Activated CD8-positive, alpha-beta memory T cell treated with anti-CD3 and anti-CD28 coated beads for 36 hours (primary cell): ENCODE measurements around the gene OR6Q1. TPM values are rescaled to one million over a fixed set of nuclear protein-coding genes. Genes with fewer than 3 reads are reported as not detected.
"Not testable (repeated sequence)": the region's sequence is repeated elsewhere in the genome, so short reads cannot be mapped to it uniquely, and the experiment has no call there.

Source experiments
- CTCF ChIA-PET: fragments of 350-600 bp; sonication (Branson Sonifier 250); formaldehyde crosslinking; loops from one replicate; lab custom pipeline; 2021; ENCODE audit warnings: antibody characterized with exemption; lab: Charles Lee
- POLR2A ChIA-PET: fragments of 350-600 bp; sonication (Branson Sonifier 250); formaldehyde crosslinking; loops from one replicate; lab custom pipeline; 2021; ENCODE audit warnings: antibody characterized with exemption; lab: Charles Lee
- total RNA-seq, 2 experiments: library from RNA; stranded (reverse); gene quantifications; one replicate each; pipeline ENCODE4 v1.2.3, GENCODE V29; 2021

The OR6Q1 gene
- not detected for total RNA-seq

- ChIA-PET CTCF (interaction anchor here (0.6 kb wide), 1 partner anchor 321 kb away, joined by 4 read pairs; no protein-coding TSS in a partner anchor), POLR2A (no interaction called here)
Measured at GRCh38 chr11:58030653-58031052, at the start of gene OR6Q1. OR6Q1 (plus strand) TSS chr11:58030953; CDS start chr11:58030953, 0 bp downstream.

- ChIA-PET CTCF (no interaction called here), POLR2A (no interaction called here)
Measured at GRCh38 chr11:57981536-57981935, 49.2 kb upstream of the OR6Q1 start.

GRCh38 chr11:57982776-57983175 is 48.0 kb upstream of the OR6Q1 start:
- CTCF ChIA-PET = no interaction called here
- POLR2A ChIA-PET = interaction anchor here (0.7 kb wide), 1 partner anchor 517 kb away, joined by 3 read pairs; no protein-coding TSS in a partner anchor

- CTCF ChIA-PET = no interaction called here
- POLR2A ChIA-PET = interaction anchor here (0.7 kb wide), 1 partner anchor 517 kb away, joined by 3 read pairs; no protein-coding TSS in a partner anchor
Measured at GRCh38 chr11:57983191-57983590, 47.6 kb upstream of the OR6Q1 start.

GRCh38 chr11:57999523-57999922 is 31.2 kb upstream of the OR6Q1 start:
- CTCF ChIA-PET, POLR2A ChIA-PET: not testable (repeated sequence)

- CTCF ChIA-PET, POLR2A ChIA-PET: not testable (repeated sequence)
Measured at GRCh38 chr11:58000021-58000420, 30.7 kb upstream of the OR6Q1 start.

- ChIA-PET CTCF (no interaction called here), POLR2A (no interaction called here)
Measured at GRCh38 chr11:58000699-58001098, 30.1 kb upstream of the OR6Q1 start.

GRCh38 chr11:58003036-58003435 is 27.7 kb upstream of the OR6Q1 start:
- CTCF ChIA-PET = no interaction called here

GRCh38 chr11:58003591-58003990 is 27.2 kb upstream of the OR6Q1 start:
- POLR2A ChIA-PET = no interaction called here
- CTCF ChIA-PET = no interaction called here

More at GRCh38 chr11:58003036-58003435, 27.7 kb upstream of the OR6Q1 start:
- POLR2A ChIA-PET = no interaction called here

- ChIA-PET POLR2A (no interaction called here), CTCF (no interaction called here)
Measured at GRCh38 chr11:58004664-58005063, 26.1 kb upstream of the OR6Q1 start.

- CTCF ChIA-PET = no interaction called here
- POLR2A ChIA-PET = no interaction called here
Measured at GRCh38 chr11:58006940-58007339, 23.8 kb upstream of the OR6Q1 start.

GRCh38 chr11:58011771-58012170 is 19.0 kb upstream of the OR6Q1 start:
- ChIA-PET POLR2A (no interaction called here), CTCF (no interaction called here)

GRCh38 chr11:58023435-58023931 is 7.3 kb upstream of the OR6Q1 start, which contains the start of gene OR9Q1:
OR9Q1 (plus strand) TSS chr11:58023881; CDS start chr11:58179445, 155,564 bp downstream.
- ChIA-PET CTCF (no interaction called here), POLR2A (no interaction called here)

- POLR2A ChIA-PET = no interaction called here
Measured at GRCh38 chr11:58024601-58025091, 6.1 kb upstream of the OR6Q1 start.

GRCh38 chr11:58027341-58027740 is 3.4 kb upstream of the OR6Q1 start:
- ChIA-PET POLR2A (no interaction called here), CTCF (no interaction called here)

More at GRCh38 chr11:58024601-58025091, 6.1 kb upstream of the OR6Q1 start:
- CTCF ChIA-PET = no interaction called here

GRCh38 chr11:58028687-58029411 is 1.9 kb upstream of the OR6Q1 start:
- CTCF ChIA-PET = no interaction called here
- POLR2A ChIA-PET = no interaction called here

GRCh38 chr11:58034471-58034870 is 3.7 kb downstream of the OR6Q1 start:
- POLR2A ChIA-PET = interaction anchor here (0.6 kb wide), 1 partner anchor 545 kb away, joined by 4 read pairs; no protein-coding TSS in a partner anchor

GRCh38 chr11:58039589-58039988 is 8.8 kb downstream of the OR6Q1 start:
- ChIA-PET CTCF (no interaction called here), POLR2A (no interaction called here)

More at GRCh38 chr11:58034471-58034870, 3.7 kb downstream of the OR6Q1 start:
- CTCF ChIA-PET = no interaction called here

- ChIA-PET POLR2A (no interaction called here), CTCF (no interaction called here)
Measured at GRCh38 chr11:58043379-58043778, 12.6 kb downstream of the OR6Q1 start.

GRCh38 chr11:58046231-58046630 is 15.5 kb downstream of the OR6Q1 start:
- CTCF ChIA-PET = no interaction called here
- POLR2A ChIA-PET = no interaction called here

- ChIA-PET CTCF (no interaction called here), POLR2A (interaction anchor here (0.7 kb wide), 1 partner anchor 10 kb away, joined by 5 read pairs; no protein-coding TSS in a partner anchor)
Measured at GRCh38 chr11:58047818-58048217, 17.1 kb downstream of the OR6Q1 start.
